K562 (cell line): ENCODE results near the gene CRYGB. TPM values are rescaled to one million over a fixed set of nuclear protein-coding genes. Genes with fewer than 3 reads are reported as not detected.

Source experiments
- DACH1 ChIP-seq: fragments of 450-650 bp; IDR thresholded peaks from 2 replicates; pipeline ENCODE4 v1.6.1; 2018; ENCODE audit not compliant: partially characterized antibody
- FUS ChIP-seq: fragments of 200-400 bp; formaldehyde crosslinking; optimal IDR thresholded peaks from 2 replicates; pipeline ENCODE3; 2017; ENCODE audit warnings: low read depth, low read length
- GATAD2A ChIP-seq: fragments of 450-650 bp; IDR thresholded peaks from 2 replicates; pipeline ENCODE4 v1.6.1; 2017
- GTF2A2 ChIP-seq: IDR thresholded peaks from 2 replicates; pipeline ENCODE4 v1.6.1; 2016; ENCODE audit warnings: mild to moderate bottlenecking, missing genetic modification characterization, missing compliant biosample characterization
- HDAC2 ChIP-seq: fragments of 450-650 bp; IDR thresholded peaks from 2 replicates; pipeline ENCODE4 v1.6.1; 2016; ENCODE audit warnings: mild to moderate bottlenecking
- HMGN3 ChIP-seq: IDR thresholded peaks from 2 replicates; pipeline ENCODE4 v1.6.1; 2011; ENCODE audit warnings: borderline replicate concordance, low read depth, mild to moderate bottlenecking, mixed read lengths, low read length; ENCODE audit not compliant: insufficient read length; ENCODE audit errors: extremely low read depth
- KDM5B ChIP-seq: fragments of 200-600 bp; sonication (generic); IDR thresholded peaks from 2 replicates; pipeline ENCODE4 v1.6.1; 2012; ENCODE audit warnings: low read depth, mild to moderate bottlenecking, moderate library complexity, low read length, control low read depth, inconsistent platforms; ENCODE audit not compliant: insufficient replicate concordance
- MCM2 ChIP-seq: fragments of 450-650 bp; IDR thresholded peaks from 2 replicates; pipeline ENCODE4 v1.6.1; 2017; ENCODE audit warnings: low read depth, mild to moderate bottlenecking
- MECOM ChIP-seq: fragments of 250-450 bp; sonication (Bioruptor Pico); IDR thresholded peaks from 2 replicates; pipeline ENCODE4 v1.8.0; 2022; ENCODE audit warnings: inconsistent platforms
- NCOR1 ChIP-seq: fragments of 450-650 bp; IDR thresholded peaks from 2 replicates; pipeline ENCODE4 v1.6.1; 2016; ENCODE audit warnings: mild to moderate bottlenecking, moderate library complexity
- NR2C2 ChIP-seq, 2 experiments: fragments of 200-800 bp in 1 of 2; sonication (Bioruptor generic) in 1 of 2; sonication (generic) in 1 of 2; formaldehyde crosslinking in 1 of 2; IDR thresholded peaks; 2 replicates each; pipeline versions ENCODE4 v1.6.1 to v1.8.0; 2016 to 2022; ENCODE audit warnings: mild to moderate bottlenecking in 1 of 2, missing compliant biosample characterization in 1 of 2, missing genetic modification characterization in 1 of 2, missing genetic modification reagents in 1 of 2
- POLR2AphosphoS2 ChIP-seq: IDR thresholded peaks from 2 replicates; pipeline ENCODE4 v1.6.1; 2012; ENCODE audit warnings: low read length, improper control_type of control experiment
- POLR2AphosphoS5 ChIP-seq: IDR thresholded peaks from 2 replicates; pipeline ENCODE4 v1.6.1; 2011; ENCODE audit warnings: mild to moderate bottlenecking, low read depth, low read length, moderate library complexity; ENCODE audit not compliant: control insufficient read depth, insufficient read depth
- RBM34 ChIP-seq: fragments of 200-400 bp; formaldehyde crosslinking; IDR thresholded peaks from 2 replicates; pipeline ENCODE4 v1.6.1; 2018; ENCODE audit warnings: low read length, borderline replicate concordance; ENCODE audit not compliant: insufficient read depth
- SMAD4 ChIP-seq: fragments of 250-450 bp; sonication (Bioruptor Pico); conservative IDR thresholded peaks from 2 replicates; pipeline ENCODE4 v1.8.0; 2021; ENCODE audit warnings: inconsistent platforms, mild to moderate bottlenecking, moderate library complexity
- TBP ChIP-seq: optimal IDR thresholded peaks from 2 replicates; pipeline ENCODE3; 2011; ENCODE audit warnings: low read depth, low read length, improper control_type of control experiment
- TEAD2 ChIP-seq: fragments of 450-650 bp; IDR thresholded peaks from 2 replicates; pipeline ENCODE4 v1.6.1; 2016; ENCODE audit warnings: missing genetic modification characterization, control low read depth, missing compliant biosample characterization
- THRB ChIP-seq: fragments of 450-650 bp; formaldehyde crosslinking; conservative IDR thresholded peaks from 2 replicates; pipeline ENCODE4 v1.4.0; 2022; ENCODE audit warnings: mild to moderate bottlenecking, missing genetic modification characterization
- UBTF ChIP-seq, 2 experiments: IDR thresholded peaks; 2 replicates each; pipeline ENCODE4 v1.6.1; 2012; ENCODE audit warnings: improper control_type of control experiment in 2 of 2, low read depth in 2 of 2, low read length in 2 of 2, borderline replicate concordance in 1 of 2
- ZFP36 ChIP-seq: fragments of 150-350 bp; IDR thresholded peaks from 2 replicates; pipeline ENCODE4 v1.6.1; 2018; ENCODE audit warnings: low read length, low read depth; ENCODE audit not compliant: partially characterized antibody
- ZNF282 ChIP-seq: sonication (generic); formaldehyde crosslinking; IDR thresholded peaks from 2 replicates; pipeline ENCODE4 v1.8.1; 2023; ENCODE audit warnings: missing genetic modification reagents
- polyA plus RNA-seq, 8 experiments: library from polyadenylated mRNA; depleted of rRNA in 4 of 8; stranded (reverse) in 5 of 8; unstranded in 3 of 8; fragments of >200 nt; fragmentation: Nextera tagmentation in 2 of 8; fragmentation: Illumina TruSeq in 1 of 8; extraction: Ambion mirVana in 2 of 8; extraction: Trizol in 1 of 8; gene quantifications; 2 replicates each; pipeline versions ENCODE4 v1.2.1 to v1.2.3, GENCODE V29; 2011 to 2014; ENCODE audit warnings: inconsistent platforms in 1 of 8, missing spikeins in 1 of 8
- total RNA-seq, 7 experiments: library from RNA; depleted of rRNA in 6 of 7; stranded (reverse); fragments of >200 nt in 6 of 7; fragmentation: Illumina TruSeq in 2 of 7; extraction: Trizol in 2 of 7; gene quantifications; 2 replicates each; pipeline versions ENCODE4 v1.2.1 to v1.2.3, GENCODE V29; 2011 to 2021; ENCODE audit warnings: low replicate concordance in 1 of 7
- TF ChIP-seq, protein P1 (sequence below): fragments of 250-450 bp; sonication (Bioruptor Pico); IDR thresholded peaks from 2 replicates; pipeline ENCODE4 v1.4.0; 2020; ENCODE audit warnings: mild to moderate bottlenecking
- TF ChIP-seq, protein P2 (sequence below): fragments of 450-650 bp; IDR thresholded peaks from 2 replicates; pipeline ENCODE4 v1.6.1; 2017; ENCODE audit warnings: antibody characterized with exemption

The CRYGB gene
- total and polyA plus RNA-seq, 9 of the 15 experiments (the other 6 are each of a cell fraction or from before 2014, with no cell fraction given) = not detected

- TF ChIP-seq GTF2A2 (no peak), GATAD2A (no peak), UBTF (IDR thresholded peaks at IDR 0.05; ENCODE audit: borderline replicate concordance in 1 of 2, low read depth in 2 of 2, low read length in 2 of 2) (no peak), DACH1 (no peak), TEAD2 (tag) (no peak), ZFP36 (no peak), MECOM (CRISPR knock-in tag) (no peak), SMAD4 (CRISPR knock-in tag) (peak; percentile 67), FUS (no peak), TBP (no peak), NR2C2 (CRISPR knock-in tag; IDR thresholded peaks at IDR 0.05) (no peak), NR2C2 (tag; IDR thresholded peaks at IDR 0.05) (no peak), HDAC2 (no peak), KDM5B (no peak), NCOR1 (peak; percentile 30), MCM2 (no peak), HMGN3 (no peak), RBM34 (no peak), POLR2AphosphoS5 (no peak), POLR2AphosphoS2 (no peak), ZNF282 (no peak), THRB (CRISPR knock-in tag) (no peak)
- TF ChIP-seq, protein P1, sequence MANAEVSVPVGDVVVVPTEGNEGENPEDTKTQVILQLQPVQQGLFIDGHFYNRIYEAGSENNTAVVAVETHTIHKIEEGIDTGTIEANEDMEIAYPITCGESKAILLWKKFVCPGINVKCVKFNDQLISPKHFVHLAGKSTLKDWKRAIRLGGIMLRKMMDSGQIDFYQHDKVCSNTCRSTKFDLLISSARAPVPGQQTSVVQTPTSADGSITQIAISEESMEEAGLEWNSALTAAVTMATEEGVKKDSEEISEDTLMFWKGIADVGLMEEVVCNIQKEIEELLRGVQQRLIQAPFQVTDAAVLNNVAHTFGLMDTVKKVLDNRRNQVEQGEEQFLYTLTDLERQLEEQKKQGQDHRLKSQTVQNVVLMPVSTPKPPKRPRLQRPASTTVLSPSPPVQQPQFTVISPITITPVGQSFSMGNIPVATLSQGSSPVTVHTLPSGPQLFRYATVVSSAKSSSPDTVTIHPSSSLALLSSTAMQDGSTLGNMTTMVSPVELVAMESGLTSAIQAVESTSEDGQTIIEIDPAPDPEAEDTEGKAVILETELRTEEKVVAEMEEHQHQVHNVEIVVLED (CRISPR knock-in tag) = no peak
- TF ChIP-seq, protein P2, sequence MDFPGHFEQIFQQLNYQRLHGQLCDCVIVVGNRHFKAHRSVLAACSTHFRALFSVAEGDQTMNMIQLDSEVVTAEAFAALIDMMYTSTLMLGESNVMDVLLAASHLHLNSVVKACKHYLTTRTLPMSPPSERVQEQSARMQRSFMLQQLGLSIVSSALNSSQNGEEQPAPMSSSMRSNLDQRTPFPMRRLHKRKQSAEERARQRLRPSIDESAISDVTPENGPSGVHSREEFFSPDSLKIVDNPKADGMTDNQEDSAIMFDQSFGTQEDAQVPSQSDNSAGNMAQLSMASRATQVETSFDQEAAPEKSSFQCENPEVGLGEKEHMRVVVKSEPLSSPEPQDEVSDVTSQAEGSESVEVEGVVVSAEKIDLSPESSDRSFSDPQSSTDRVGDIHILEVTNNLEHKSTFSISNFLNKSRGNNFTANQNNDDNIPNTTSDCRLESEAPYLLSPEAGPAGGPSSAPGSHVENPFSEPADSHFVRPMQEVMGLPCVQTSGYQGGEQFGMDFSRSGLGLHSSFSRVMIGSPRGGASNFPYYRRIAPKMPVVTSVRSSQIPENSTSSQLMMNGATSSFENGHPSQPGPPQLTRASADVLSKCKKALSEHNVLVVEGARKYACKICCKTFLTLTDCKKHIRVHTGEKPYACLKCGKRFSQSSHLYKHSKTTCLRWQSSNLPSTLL = peak; percentile 65; the same call in 1 of the 2 replicates
These were observed 26.2 kb upstream of the CRYGB start (continued) for GRCh38 chr2:208172125-208172524.
